ENCODE results near the gene XPR1.

GRCh38 chr1:180617774-180618395 lies 13.9 kb upstream of the XPR1 start:
- TF ChIP-seq CTCF (IDR thresholded peaks at IDR 0.05; ENCODE audit: extremely low read depth in 1 of 2, insufficient read depth in 1 of 2, low read depth in 1 of 2, low read length in 2 of 2) (no peak), POLR2A (IDR thresholded peaks at IDR 0.05; ENCODE audit: low read depth, low read length) (no peak), POLR2AphosphoS5 (IDR thresholded peaks at IDR 0.05; ENCODE audit: insufficient read depth, low read depth, low read length) (no peak), EZH2 (IDR thresholded peaks at IDR 0.05; ENCODE audit: borderline replicate concordance, low read depth, low read length, severe bottlenecking) (no peak), MAX (IDR thresholded peaks at IDR 0.05; ENCODE audit: insufficient read depth, insufficient read length) (no peak), GATA2 (IDR thresholded peaks at IDR 0.05; ENCODE audit: insufficient read depth, insufficient read length, low read depth, low read length) (no peak), MYC (IDR thresholded peaks at IDR 0.05; ENCODE audit: low read depth, low read length) (no peak)

Data from endothelial cell of umbilical vein (primary cell).